Fibroblast of skin of back (primary cell): ENCODE data around the gene GOLGA8B. TPM values are rescaled to one million over a fixed set of nuclear protein-coding genes. Genes with fewer than 3 reads are reported as not detected.
"Not testable (repeated sequence)": the region's sequence is repeated elsewhere in the genome, so short reads cannot be mapped to it uniquely, and the experiment has no call there.

Experiments used
- DNase-seq: peaks from one replicate; pipeline ENCODE4 v3.0.0-alpha.2; 2013
- polyA plus RNA-seq, 2 experiments: library from polyadenylated mRNA; unstranded; fragments of 120-200 nt; gene quantifications; one replicate each; pipeline ENCODE4 v1.2.1, GENCODE V29; 2013; ENCODE audit not compliant: insufficient read length in 2 of 2

The GOLGA8B gene
- polyA plus RNA-seq (2013, experiment 1 of 2; ENCODE audit: insufficient read length): 18.6 TPM
- 26.5 TPM for polyA plus RNA-seq (2013, experiment 2 of 2; ENCODE audit: insufficient read length)

GRCh38 chr15:34583399-34584329, at the start of gene GOLGA8B:
GOLGA8B (minus strand) TSS chr15:34583651; CDS start chr15:34535912, 47,739 bp downstream.
- peak; percentile 41 for DNase-seq

GRCh38 chr15:34633165-34633564, 49.7 kb upstream of the GOLGA8B start:
- not testable (repeated sequence) for DNase-seq

GRCh38 chr15:34628577-34629152, 45.2 kb upstream of the GOLGA8B start:
- DNase-seq: peak; percentile 77

GRCh38 chr15:34625007-34625406, 41.6 kb upstream of the GOLGA8B start:
- DNase-seq: peak; percentile 34

GRCh38 chr15:34621675-34622074, 38.2 kb upstream of the GOLGA8B start:
- DNase-seq: peak; percentile 37

GRCh38 chr15:34620814-34621213, 37.4 kb upstream of the GOLGA8B start:
- DNase-seq: no peak

- DNase-seq: no peak
Measured at GRCh38 chr15:34620142-34620541, 36.7 kb upstream of the GOLGA8B start.

GRCh38 chr15:34619151-34619550, 35.7 kb upstream of the GOLGA8B start:
- no peak for DNase-seq

GRCh38 chr15:34618073-34618472, 34.6 kb upstream of the GOLGA8B start:
- no peak for DNase-seq

- peak; percentile 65 for DNase-seq
Measured at GRCh38 chr15:34616613-34617012, 33.2 kb upstream of the GOLGA8B start.

- no peak for DNase-seq
Measured at GRCh38 chr15:34613997-34614396, 30.5 kb upstream of the GOLGA8B start.

- DNase-seq: no peak
Measured at GRCh38 chr15:34613301-34613700, 29.9 kb upstream of the GOLGA8B start.

GRCh38 chr15:34610354-34610753, 26.9 kb upstream of the GOLGA8B start:
- DNase-seq: peak; percentile 22

GRCh38 chr15:34609102-34610057, 25.9 kb upstream of the GOLGA8B start:
- no peak for DNase-seq

- no peak for DNase-seq
Measured at GRCh38 chr15:34608517-34608916, 25.1 kb upstream of the GOLGA8B start.

GRCh38 chr15:34607832-34608231, 24.4 kb upstream of the GOLGA8B start:
- no peak for DNase-seq

- peak; percentile 17 for DNase-seq
Measured at GRCh38 chr15:34606545-34606944, 23.1 kb upstream of the GOLGA8B start.

- no peak for DNase-seq
Measured at GRCh38 chr15:34606131-34606530, 22.7 kb upstream of the GOLGA8B start.

GRCh38 chr15:34603095-34603494, 19.6 kb upstream of the GOLGA8B start:
- DNase-seq: no peak

GRCh38 chr15:34600923-34601322, 17.5 kb upstream of the GOLGA8B start:
- DNase-seq: no peak

- no peak for DNase-seq
Measured at GRCh38 chr15:34598799-34599585, 15.5 kb upstream of the GOLGA8B start.

- no peak for DNase-seq
Measured at GRCh38 chr15:34597316-34597715, 13.9 kb upstream of the GOLGA8B start.
